ENCODE measurements around the gene ATP8B4. TPM values are rescaled to one million over a fixed set of nuclear protein-coding genes. Genes with fewer than 3 reads are reported as not detected.
A peak's percentile ranks its signal among the peaks of the same experiment; 100 is the strongest.

The ATP8B4 gene
- total RNA-seq, 1 donor = 90.2 TPM

- no peak overlapping the region for H3K4me3 ChIP-seq (ENCODE audit: low read depth, low read length)
- TF ChIP-seq CTCF (IDR thresholded peaks at IDR 0.05; ENCODE audit: insufficient read depth, low read depth, low read length) = no peak
- DNase-seq (ENCODE audit: low read depth) = peak; percentile 99
Observed at GRCh38 chr15:49877117-49877872, 241.7 kb downstream of the ATP8B4 start.

- TF ChIP-seq CTCF (IDR thresholded peaks at IDR 0.05; ENCODE audit: insufficient read depth, low read depth, low read length) = peak; percentile 58
- no peak overlapping the region for H3K4me3 ChIP-seq (ENCODE audit: low read depth, low read length)
- peak; percentile 75 for DNase-seq (ENCODE audit: low read depth)
Observed at GRCh38 chr15:49876401-49877038, 242.5 kb downstream of the ATP8B4 start.

- no peak overlapping the region for H3K4me3 ChIP-seq (ENCODE audit: low read depth, low read length)
- no peak for TF ChIP-seq CTCF (IDR thresholded peaks at IDR 0.05; ENCODE audit: insufficient read depth, low read depth, low read length)
- no peak for DNase-seq (ENCODE audit: low read depth)
Observed at GRCh38 chr15:49875392-49875791, 243.6 kb downstream of the ATP8B4 start.

- TF ChIP-seq CTCF (IDR thresholded peaks at IDR 0.05; ENCODE audit: insufficient read depth, low read depth, low read length) = no peak
- DNase-seq (ENCODE audit: low read depth) = no peak
- H3K4me3 ChIP-seq (ENCODE audit: low read depth, low read length) = no peak overlapping the region
Observed at GRCh38 chr15:49870472-49870871, 248.6 kb downstream of the ATP8B4 start.

- TF ChIP-seq CTCF (IDR thresholded peaks at IDR 0.05; ENCODE audit: insufficient read depth, low read depth, low read length) = no peak
Observed at GRCh38 chr15:49868348-49868747, 250.7 kb downstream of the ATP8B4 start.

GRCh38 chr15:49865925-49866757, 252.9 kb downstream of the ATP8B4 start:
- no peak for TF ChIP-seq CTCF (IDR thresholded peaks at IDR 0.05; ENCODE audit: insufficient read depth, low read depth, low read length)
- peak; percentile 24 for DNase-seq (ENCODE audit: low read depth)
- no peak overlapping the region for H3K4me3 ChIP-seq (ENCODE audit: low read depth, low read length)

More at GRCh38 chr15:49868348-49868747, 250.7 kb downstream of the ATP8B4 start:
- DNase-seq (ENCODE audit: low read depth) = no peak
- no peak overlapping the region for H3K4me3 ChIP-seq (ENCODE audit: low read depth, low read length)
